Ramos (cell line): Measurements from ENCODE around the gene MAPK8IP3.
"Not testable (repeated sequence)": the region's sequence is repeated elsewhere in the genome, so short reads cannot be mapped to it uniquely, and the experiment has no call there.

Experiments
- in situ Hi-C: fragments of 300-500 bp; cut with MboI; formaldehyde crosslinking; loops from one replicate; pipeline ENCODE4 v1.14.3; 2022; ENCODE audit warnings: low sequenced_read_pairs; ENCODE audit not compliant: unreplicated experiment

MAPK8IP3 gene

DNA sequence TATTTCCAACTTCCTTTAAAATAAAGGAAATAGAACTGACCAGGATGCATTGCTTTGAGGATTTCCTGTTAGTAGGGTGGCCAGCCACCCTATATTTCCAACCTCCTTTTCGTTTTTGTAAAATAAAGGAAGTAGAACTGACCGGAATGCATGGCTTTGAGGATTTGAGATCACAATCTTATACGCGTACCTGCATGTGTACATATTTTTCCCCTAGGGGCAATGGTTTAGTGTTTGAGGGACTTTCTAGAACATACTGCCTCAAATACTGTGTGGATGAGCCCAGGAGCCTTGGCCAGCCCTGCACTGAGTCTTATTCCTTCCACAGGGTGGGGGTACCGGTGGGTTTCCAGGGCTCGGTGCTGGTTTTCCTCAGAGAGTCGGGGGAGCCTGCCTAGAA is 25.6 kb downstream of the MAPK8IP3 start:
- in situ Hi-C loops = no loop called here

DNA sequence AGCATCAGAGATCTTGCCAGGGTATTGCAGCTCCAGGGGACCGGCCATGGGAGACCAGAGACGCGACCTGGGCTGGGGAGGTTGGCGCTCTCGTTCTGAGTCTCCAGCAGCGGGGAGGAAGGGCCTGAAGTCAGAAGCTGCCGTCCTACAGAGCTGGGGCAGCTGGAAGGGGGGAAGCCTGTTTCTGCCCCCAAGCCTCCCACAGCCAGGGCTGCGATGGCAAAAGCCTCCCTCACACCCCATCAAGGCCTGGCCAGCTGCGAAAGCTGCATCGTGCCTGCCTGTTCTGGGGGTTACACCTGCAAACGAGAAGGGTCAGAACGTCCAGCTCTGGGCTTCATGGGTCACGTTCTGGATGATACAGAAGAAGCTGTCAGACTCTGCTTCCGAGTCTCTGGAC is 26.1 kb downstream of the MAPK8IP3 start:
- in situ Hi-C loops = no loop called here

DNA sequence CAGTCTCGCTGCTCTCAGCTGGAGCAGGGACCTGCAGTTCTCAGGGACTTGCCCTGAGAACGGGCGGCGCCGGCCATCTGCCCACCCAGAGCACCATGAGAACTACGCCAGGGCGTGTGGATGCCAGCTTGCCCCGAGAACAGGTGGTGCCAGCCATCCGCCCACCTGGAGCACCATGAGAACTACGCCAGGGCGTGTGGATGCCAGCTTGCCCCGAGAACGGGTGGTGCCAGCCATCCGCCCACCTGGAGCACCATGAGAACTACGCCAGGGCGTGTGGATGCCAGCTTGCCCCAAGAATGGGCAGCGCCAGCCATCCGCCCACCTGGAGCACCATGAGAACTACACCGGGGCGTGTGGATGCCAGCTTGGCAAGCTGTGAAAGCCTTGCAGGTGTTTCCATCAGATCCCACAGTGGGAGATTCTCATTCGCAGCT is 26.6 kb downstream of the MAPK8IP3 start:
- in situ Hi-C loops = not testable (repeated sequence)

DNA sequence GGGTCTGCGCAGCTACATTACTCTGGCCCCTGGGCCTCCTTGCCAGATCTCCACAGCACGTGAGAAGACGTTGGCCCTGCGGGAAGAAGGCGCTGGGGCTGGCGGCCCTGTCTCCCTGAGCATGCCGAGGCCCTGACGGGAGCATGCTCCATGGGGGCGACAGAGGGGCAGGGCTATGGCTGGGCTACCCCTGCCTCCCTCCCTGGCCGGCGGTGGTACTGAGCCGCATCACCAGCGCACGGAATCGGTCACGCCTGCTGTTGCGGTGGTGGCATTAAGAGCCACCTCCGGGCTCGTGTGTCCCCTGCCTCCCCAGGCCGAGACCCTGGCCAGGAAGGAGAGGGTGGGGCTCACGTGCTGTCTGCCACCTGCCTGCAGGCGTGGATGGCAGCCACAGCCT is 28.1 kb downstream of the MAPK8IP3 start:
- in situ Hi-C loops = no loop called here

DNA sequence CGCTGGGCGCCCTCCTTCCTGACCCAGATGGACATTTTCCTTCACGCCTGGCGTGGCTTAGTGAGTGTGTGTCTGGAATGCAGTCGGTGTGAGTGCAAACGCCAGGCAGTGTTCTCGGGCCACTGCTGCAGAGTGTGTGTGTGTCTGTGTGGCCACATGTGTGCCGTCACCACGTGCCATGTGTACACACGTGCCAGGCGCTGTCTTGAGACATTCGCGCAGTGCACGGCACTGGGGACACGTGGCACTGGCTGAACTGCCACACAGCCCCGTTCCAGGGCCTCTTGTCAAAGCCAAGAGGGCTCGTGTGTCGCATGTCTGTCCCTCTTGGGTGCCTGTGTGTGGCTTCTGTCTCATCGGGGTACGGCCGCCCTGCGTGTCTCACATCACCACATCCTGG is 28.8 kb downstream of the MAPK8IP3 start:
- in situ Hi-C loops = no loop called here

DNA sequence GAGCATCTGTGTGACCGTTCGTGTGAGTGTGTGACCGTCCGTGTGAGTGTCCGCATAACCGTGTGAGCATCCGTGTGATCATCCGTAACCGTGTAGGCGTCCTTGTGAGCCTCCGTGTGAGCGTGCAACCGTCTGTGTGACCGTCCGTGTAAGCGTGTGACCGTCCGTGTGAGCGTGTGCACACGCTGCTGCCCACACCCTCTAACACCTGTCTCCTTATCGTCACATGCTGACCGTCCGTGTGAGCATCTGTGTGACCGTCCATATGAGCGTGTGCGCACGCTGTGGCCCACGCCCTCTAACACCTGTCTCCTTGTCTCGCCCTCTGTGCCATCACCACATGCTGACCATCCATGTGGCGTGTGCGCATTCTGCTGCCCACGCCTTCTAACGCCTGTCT is 34.2 kb downstream of the MAPK8IP3 start:
- in situ Hi-C loops = no loop called here

DNA sequence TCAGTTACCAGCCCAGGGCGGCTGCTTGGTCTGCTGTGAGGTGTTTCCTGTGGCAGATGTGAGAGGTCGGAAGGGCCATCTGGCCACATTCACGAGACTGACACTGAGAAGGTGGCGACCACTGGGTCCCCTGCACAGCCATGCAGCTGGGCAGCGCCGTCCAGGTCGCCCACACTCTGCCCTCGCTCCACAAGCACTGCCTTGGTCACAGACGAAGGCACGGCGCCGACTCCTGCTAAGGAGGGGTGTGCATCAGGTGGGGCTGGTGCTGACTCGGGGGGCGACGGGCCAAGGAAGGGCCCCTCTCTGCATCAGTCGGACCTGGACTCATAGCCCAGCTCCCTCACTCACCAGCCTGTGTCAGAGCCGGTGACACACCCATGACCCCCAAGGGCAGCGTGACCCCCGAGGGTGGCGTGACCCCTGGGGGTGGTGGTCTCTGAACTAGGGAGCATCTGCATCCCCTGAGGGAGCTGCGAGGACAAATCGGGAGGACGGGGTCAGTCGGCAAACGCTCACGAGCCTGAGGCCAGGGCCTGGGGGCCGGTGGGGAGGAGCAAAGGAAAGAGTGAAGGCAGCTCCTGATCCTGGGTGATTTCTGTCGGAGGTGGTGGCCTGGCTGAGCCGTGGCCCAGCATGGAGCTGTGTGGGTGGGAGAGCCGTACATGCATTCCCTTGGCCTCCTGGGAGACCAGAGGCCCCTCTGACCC is 34.9 kb downstream of the MAPK8IP3 start:
- in situ Hi-C loops = no loop called here

DNA sequence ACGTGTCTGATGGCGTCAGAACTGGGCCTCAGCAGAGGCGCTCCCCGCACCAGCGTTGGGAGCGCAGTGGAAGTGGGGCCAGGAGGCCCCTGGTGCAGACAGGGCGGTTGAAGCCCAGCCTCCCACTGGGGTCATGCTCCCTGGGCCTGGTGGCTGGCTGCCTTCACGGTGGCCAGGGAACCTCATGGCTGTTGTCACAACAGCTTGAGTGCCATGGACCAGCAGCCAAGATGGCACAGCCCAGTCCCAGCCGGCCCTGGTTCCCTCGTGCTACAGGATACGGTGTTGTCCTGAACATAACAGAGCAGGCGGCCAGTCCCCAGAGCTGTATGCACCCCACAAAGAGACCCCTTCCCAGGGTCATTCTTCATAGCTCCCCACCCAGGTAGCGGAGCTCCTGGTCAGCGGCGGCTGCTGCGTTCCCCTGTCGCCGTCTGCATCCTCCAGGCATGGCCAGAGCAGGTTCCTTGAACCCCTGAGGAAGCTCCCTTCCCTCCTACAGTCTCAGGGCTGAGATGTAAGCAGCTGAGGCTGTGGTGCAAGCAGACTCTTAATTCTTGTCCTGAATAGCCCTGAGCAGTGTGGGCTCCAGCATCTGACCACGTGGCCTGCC is 35.7 kb downstream of the MAPK8IP3 start:
- in situ Hi-C loops = no loop called here

DNA sequence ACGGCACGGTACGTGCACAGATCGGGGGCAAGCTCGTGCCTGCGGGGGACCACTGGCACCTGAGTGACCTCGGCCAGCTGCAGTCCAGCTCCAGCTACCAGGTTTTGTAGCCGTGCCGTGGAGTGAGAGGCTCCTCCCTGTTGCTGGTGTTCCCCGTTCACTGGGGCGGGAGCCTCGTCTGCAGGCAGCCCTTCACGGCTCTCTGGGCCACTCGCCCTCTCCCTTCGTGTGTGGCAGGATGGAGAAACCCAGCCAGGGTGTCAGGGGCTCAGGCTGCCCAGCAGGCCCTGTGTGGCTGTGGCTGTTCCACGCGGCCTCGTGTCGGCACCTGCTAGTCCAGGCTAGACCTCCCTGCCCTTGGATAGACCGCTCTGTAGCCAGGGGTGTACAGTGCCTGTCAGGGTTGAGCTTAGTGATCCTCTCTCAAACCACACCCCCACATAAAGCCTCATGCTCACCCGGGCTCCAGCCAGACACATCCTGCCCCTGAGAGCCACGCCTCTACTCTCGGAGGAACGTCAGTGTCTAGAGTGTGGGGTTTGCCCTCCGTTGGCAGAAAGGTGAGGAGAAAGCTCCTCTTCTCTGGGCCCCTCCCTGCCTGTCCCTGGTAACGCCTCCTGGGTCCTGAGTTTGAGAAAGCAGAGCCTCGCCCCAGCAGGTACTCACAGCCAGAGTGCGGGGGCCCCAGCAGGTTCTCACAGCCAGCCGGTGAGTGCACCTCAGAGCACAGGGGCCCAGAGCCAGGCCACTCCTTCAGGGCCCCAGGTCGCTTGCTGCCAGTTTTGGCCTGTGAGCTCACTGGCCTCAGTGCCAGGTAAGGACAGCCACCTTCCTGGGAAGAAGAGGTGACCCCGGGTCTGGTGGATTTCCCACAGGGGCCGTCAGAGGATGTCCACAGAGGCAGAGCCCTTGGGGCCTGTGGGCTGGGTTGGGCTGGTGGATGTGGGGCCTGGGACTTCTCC is 37.7 kb downstream of the MAPK8IP3 start:
- in situ Hi-C loops = no loop called here

DNA sequence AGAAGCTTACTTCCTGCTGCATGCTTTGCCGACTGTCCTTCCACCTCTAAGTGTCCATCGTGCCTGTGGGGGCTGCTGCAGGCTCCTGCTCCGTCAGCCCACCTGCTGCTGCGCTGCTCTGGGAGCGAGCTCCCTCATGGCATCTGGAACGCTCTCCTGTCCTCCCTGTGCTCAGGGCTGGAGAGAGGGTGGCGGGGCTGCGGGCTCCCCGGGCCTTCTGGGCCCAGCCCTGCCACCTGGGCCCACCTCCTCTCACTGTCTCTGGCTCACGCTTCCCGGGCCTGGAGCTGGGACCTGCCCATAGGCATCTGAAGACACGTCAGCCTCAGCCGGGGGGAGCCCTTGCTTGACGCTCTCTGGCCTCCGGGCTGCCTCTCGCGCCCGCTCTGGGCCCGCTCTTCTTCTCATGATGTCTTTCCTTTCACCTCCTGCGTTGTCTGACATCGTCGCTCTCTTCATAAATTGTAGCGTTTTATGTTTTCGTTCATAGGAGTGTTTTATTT is 38.4 kb downstream of the MAPK8IP3 start:
- in situ Hi-C loops = no loop called here

DNA sequence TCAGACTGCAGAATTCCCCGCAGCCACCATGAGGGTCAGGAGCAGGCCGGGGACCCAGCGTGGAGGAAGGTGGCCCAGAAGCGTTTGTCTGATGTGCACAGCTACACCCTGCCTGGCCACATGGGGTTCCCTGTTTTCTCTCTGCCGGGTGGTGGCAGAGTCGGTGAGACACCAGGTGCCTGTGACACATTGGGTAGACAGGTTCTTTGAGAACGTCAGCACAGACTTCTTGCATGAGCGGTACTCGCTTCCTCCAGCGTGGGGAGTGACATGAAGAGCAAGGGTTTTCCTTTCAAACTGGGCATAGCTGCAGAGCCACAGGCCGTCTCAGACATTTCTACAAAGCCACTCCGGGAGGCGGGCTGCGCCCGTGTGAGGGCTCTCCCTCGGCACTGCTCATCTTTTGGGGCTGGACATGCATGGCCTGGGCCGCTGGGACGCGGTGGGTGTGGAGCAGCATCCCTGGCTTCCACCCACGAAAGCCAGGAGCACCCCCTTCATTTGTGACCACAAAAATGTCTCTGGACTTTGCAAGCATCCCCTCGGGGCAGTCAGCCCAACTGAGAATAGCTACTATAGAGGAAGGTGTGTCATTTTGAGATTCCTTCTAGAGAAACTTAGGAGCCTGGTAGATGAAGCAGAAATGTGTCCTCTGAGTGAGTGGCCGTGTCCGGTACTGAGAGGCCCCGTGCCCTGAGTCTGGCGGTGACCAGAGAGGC is 39.3 kb downstream of the MAPK8IP3 start:
- in situ Hi-C loops = no loop called here

DNA sequence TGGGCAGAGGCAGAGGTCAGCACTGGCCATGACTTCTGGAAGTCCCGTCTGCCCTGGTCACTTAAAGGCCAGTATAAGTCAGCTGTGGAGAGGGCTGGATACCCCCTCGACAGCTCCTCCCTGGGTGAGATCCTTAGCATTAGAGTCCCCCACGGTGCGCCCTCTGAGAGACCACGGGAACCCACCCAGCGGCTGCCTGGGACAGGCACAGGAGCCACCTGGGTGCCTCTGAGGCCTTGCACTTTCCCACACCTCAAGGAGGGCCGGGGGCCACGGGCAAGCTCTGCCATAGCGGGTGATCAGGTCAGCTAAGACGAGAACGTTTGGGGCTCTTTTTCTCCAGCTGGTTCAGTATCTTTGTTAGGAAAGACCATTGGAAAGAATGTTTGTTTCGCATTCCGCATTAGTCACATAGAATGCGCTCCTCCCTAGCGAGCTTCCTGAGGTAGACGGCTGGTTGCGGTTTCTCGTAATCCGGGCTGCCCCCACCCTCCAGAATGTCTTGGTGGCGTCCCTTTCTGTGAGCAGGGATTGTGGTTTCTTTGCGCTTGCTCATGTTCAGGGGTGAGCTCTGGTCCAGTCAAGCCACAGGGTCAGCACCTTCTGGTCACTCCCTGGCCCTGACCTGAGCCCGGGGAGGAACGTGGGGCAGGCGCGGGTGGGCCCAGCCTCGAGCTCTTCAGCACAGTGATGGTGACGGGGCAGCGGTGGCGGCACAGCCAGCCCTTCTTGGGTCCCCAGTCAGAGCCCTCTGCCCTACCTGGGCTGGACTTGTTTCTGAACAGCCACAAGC is 40.1 kb downstream of the MAPK8IP3 start:
- in situ Hi-C loops = no loop called here

DNA sequence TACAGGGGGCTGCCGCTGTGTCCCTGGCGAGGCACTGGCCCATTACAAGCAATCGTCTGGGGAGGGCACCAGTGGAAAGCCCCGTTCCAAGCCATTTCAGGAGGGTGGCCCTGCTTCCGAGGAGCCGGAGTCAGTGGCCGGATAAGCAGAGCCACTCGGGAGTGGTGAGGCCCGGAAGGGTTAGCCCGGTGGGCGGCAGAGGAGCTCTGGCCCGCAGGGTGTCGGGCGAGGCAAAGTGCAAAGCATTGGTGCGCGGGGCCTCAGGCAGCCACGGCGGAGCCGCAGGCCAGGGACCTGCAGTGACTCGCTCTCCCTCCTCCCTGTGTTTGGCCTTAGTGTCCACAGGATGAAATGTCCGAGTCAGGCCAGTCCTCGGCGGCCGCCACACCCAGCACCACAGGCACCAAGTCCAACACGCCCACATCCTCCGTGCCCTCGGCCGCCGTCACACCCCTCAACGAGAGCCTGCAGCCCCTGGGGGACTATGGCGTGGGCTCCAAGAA is 40.7 kb downstream of the MAPK8IP3 start:
- in situ Hi-C loops = no loop called here

DNA sequence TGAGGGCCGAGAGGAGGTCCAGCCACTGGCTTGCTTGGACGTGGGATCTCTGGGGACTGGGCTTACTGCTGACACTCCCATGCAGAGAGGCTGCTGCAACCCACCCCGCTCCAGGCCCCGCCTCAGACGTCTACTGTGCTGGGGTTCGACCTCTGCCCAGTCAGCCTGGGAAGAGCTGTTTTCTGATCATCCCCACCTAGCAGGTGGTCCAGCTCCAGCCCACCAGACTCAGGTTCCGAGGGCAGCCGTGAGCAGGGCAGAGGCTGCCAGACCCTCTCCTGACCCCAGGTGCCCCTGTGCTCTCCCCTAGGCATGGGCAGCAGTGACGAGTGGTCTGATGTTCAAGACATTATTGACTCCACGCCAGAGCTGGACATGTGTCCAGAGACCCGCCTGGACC is 41.9 kb downstream of the MAPK8IP3 start:
- in situ Hi-C loops = no loop called here

DNA sequence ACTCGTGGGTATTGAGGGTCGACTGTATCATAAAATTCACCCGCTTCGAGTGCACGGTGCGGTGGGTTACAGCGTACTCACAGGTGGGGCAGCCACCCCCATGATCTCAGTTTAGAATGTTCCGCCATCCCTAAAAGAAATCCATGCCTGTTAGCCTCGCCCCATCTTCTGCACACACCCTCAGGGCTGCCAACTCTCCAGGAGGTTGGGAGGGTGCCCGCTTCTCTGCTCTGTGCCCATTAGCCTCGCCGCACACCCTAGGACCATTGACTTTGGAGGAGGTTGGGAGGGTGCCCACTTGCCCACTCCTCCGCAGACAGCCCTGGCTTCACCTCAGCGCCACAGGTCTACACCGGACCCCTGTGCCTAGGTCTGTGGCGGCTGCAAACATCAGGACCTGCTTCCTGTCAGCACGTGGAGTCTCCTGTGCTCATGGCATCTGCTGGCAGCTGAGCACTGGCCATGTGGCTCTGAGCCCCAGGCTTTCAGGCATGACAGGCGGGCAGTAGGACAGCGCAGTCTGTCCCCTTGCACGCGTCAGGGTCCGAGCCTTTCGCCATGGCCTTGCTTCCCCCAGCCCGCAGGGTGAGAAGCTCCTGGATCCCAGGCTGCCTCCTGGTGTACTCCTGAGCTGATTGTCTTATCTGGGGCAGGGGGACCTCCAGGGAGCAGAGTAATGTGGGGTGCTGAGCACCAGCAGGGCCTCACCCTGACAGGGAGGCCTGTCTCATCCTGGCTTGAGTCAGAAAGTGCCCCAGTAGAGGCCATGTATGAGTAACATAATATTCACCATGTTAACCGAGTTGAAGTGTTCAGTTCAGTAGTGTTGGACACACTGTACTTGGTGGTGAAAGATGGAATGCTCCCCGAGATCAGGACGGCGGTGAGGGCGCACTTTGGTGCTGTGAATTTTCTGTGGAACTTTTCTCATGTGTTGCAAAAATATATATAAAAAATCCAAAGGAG is 43.4 kb downstream of the MAPK8IP3 start:
- in situ Hi-C loops = no loop called here

DNA sequence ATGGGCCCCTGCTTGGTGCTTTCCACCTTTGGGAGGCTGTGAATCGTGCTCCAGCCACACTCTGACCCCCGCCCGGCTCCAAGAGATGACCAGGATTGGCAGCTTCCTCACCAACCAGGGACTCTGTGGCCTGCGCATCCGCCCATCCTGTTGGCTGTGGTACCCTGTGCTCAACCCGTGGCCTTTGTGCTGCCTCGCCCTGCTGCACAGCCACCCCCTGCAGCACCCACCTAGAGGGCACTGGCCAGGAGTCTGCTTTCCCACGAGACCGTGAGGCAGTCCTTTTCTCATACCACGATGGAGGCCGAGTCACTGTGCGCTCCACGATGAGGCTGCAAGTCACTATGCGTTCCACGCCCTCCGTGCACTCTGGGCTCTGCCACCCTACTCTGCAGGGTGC is 46.0 kb downstream of the MAPK8IP3 start:
- in situ Hi-C loops = no loop called here

DNA sequence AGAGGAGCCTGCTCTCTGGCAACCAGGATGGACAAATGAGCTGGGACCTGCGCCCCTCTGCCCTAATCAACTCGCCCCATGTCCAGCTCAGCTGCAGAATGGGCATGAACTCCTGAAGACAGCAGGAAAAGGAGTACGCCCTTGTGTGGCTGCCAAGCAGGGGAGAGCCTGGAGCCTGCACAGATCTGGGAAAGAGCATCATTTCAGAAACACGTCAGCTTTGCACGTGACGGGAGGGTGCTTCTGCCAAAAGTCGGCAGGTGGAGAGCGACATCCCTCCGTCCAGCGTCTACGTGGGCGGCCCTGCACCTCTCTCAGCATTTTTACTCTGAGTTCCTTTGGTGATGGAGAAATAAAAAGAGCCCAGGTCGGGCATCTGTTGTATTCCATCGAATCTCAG is 46.9 kb downstream of the MAPK8IP3 start:
- in situ Hi-C loops = no loop called here

DNA sequence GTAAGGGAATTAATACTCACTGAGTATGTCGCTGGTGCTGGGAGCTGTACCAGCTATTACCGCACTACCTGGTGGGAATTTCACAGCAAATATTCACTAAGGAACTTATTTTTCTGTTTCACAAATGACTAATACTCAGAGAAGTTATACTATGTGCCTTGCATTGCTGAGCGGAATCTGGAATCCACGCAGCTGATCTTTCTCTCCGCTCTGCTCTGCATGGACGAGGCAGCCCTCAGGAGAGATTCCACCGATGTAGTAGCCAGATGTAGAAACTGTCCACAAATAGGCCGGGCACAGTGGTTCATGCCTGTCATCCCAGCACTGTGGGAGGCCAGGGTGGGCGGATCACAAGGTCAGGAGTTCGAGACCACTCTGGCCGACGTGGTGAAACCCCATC is 48.2 kb downstream of the MAPK8IP3 start:
- in situ Hi-C loops = no loop called here
